Measurements from ENCODE around the gene CAV3. TPM values are rescaled to one million over a fixed set of nuclear protein-coding genes. Genes with fewer than 3 reads are reported as not detected.

The CAV3 gene
- polyA plus RNA-seq, 1 experiment, result not detected

DNA sequence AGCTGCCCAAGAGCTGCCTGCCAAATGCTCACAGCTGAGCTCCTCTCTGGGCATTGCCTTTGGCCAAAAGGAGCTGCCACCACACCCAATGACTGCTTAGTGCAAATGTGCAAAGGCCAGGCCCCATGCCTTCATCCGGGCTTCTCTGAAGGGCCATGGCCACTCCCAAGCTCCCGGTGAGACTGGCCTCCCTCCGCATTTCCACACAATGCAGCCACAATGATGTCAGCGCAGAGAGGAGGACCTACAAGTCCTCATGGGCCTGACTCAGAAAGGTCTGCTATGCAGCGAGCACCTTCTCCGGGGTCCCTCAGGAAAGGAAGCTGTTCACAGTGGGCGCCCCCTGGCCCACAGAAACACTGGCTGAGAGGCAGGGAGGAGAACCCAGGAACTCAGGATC is 23.1 kb downstream of the CAV3 start:
- no peaks in the 10 kb centered on the region for H3K27me3 ChIP-seq (ENCODE audit: control insufficient read depth, insufficient read depth, low read length)
- ChIA-PET POLR2A (no interaction called here), CTCF (interaction anchor here (4.0 kb wide), 1 partner anchor 13 kb away, joined by 28 read pairs; the partner anchor contains the start of gene OXTR)
- H3K4me3 ChIP-seq (ENCODE audit: low read depth, low read length), result no peak overlapping the region
- TF ChIP-seq, protein P1, sequence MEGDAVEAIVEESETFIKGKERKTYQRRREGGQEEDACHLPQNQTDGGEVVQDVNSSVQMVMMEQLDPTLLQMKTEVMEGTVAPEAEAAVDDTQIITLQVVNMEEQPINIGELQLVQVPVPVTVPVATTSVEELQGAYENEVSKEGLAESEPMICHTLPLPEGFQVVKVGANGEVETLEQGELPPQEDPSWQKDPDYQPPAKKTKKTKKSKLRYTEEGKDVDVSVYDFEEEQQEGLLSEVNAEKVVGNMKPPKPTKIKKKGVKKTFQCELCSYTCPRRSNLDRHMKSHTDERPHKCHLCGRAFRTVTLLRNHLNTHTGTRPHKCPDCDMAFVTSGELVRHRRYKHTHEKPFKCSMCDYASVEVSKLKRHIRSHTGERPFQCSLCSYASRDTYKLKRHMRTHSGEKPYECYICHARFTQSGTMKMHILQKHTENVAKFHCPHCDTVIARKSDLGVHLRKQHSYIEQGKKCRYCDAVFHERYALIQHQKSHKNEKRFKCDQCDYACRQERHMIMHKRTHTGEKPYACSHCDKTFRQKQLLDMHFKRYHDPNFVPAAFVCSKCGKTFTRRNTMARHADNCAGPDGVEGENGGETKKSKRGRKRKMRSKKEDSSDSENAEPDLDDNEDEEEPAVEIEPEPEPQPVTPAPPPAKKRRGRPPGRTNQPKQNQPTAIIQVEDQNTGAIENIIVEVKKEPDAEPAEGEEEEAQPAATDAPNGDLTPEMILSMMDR (IDR thresholded peaks at IDR 0.05; ENCODE audit: low read depth, low read length), result no peak
- H3K9me3 ChIP-seq (ENCODE audit: control insufficient read depth, insufficient read depth, low read length), result no peaks in the 10 kb centered on the region; the same call in 1 of the 2 replicates
- no peak overlapping the region for H3K27ac ChIP-seq (ENCODE audit: low read depth, low read length)
- DNase-seq (ENCODE audit: low read depth, low spot score), result no peak

- TF ChIP-seq, protein P1 (IDR thresholded peaks at IDR 0.05; ENCODE audit: low read depth, low read length), result no peak
- Histone ChIP-seq H3K4me3 (ENCODE audit: low read depth, low read length) (no peak overlapping the region), H3K27ac (ENCODE audit: low read depth, low read length) (no peak overlapping the region), H3K27me3 (ENCODE audit: control insufficient read depth, insufficient read depth, low read length) (no peaks in the 10 kb centered on the region), H3K9me3 (ENCODE audit: control insufficient read depth, insufficient read depth, low read length) (no peaks in the 10 kb centered on the region; the same call in 1 of the 2 replicates)
- no peak for DNase-seq (ENCODE audit: low read depth, low spot score)
- ChIA-PET CTCF (interaction anchor here (0.6 kb wide), 1 partner anchor 12 kb away, joined by 3 read pairs; the partner anchor contains the start of gene OXTR), POLR2A (no interaction called here)
Observed at GRCh38 chr3:8757551-8758518, 24.2 kb downstream of the CAV3 start.

- H3K27ac ChIP-seq (ENCODE audit: low read depth, low read length), result no peak overlapping the region
- H3K9me3 ChIP-seq (ENCODE audit: control insufficient read depth, insufficient read depth, low read length), result no peaks in the 10 kb centered on the region
- TF ChIP-seq, protein P1 (IDR thresholded peaks at IDR 0.05; ENCODE audit: low read depth, low read length), result no peak
- DNase-seq (ENCODE audit: low read depth, low spot score), result no peak
- H3K27me3 ChIP-seq (ENCODE audit: control insufficient read depth, insufficient read depth, low read length), result no peaks in the 10 kb centered on the region
- no peak overlapping the region for H3K4me3 ChIP-seq (ENCODE audit: low read depth, low read length)
- ChIA-PET CTCF (interaction anchor here (0.8 to 1.3 kb wide), 3 partner anchors 9 to 96 kb away, joined by 3 to 9 read pairs (median 5); partner anchors contain the start of gene OXTR), POLR2A (interaction anchor here (0.6 kb wide), 1 partner anchor 29 kb away, joined by 3 read pairs; no protein-coding TSS in a partner anchor)
Observed at GRCh38 chr3:8759038-8759707, 25.6 kb downstream of the CAV3 start.

DNA sequence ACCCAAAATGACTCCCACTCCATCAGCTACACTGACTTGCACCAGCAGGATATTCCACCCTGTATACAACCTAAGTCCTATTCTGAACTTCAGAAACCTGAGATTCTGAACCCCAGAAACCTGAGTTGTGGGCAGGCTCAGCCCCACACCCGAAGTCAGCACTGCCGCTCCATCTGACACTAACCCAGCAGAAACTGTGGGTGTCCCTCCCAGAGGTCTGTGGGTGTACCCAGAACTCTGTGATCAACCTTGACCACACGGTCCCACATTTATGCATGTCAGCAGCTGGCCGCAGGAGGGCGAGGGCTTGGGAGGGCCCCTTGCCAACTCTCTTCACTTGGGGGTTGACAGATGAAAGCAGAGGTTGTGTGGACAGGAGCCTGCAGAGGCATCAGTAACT is 26.5 kb downstream of the CAV3 start:
- POLR2A ChIA-PET, result no interaction called here
- CTCF ChIA-PET, result interaction anchor here (1.5 kb wide), 1 partner anchor 10 kb away, joined by 4 read pairs; the partner anchor contains the start of gene OXTR

More for the DNA sequence above, 26.5 kb downstream of the CAV3 start:
- H3K4me3 ChIP-seq (ENCODE audit: low read depth, low read length), result no peak overlapping the region
- no peaks in the 10 kb centered on the region for H3K27me3 ChIP-seq (ENCODE audit: control insufficient read depth, insufficient read depth, low read length)
- no peak overlapping the region for H3K27ac ChIP-seq (ENCODE audit: low read depth, low read length)
- H3K9me3 ChIP-seq (ENCODE audit: control insufficient read depth, insufficient read depth, low read length), result no peaks in the 10 kb centered on the region
- TF ChIP-seq, protein P1 (IDR thresholded peaks at IDR 0.05; ENCODE audit: low read depth, low read length), result no peak
- DNase-seq (ENCODE audit: low read depth, low spot score), result no peak

Measured in AG04450 (cell line).